H54 (cell line): ENCODE measurements around the gene OR2S2.
"Not testable (repeated sequence)": the region's sequence is repeated elsewhere in the genome, so short reads cannot be mapped to it uniquely, and the experiment has no call there.

Experiments used
- DNase-seq: peaks from one replicate; pipeline ENCODE4 v3.0.0; 2011; ENCODE audit warnings: low spot score, mixed read lengths; ENCODE audit not compliant: insufficient read length
- FAIRE-seq: peaks from 3 replicates; lab custom pipeline; 2011; peaks lifted over from hg19 to GRCh38; lab: Jason Lieb, UNC
- POLR2A ChIP-seq: IDR thresholded peaks from 2 replicates; pipeline ENCODE4 v1.6.1; 2011; ENCODE audit warnings: low read depth, mild to moderate bottlenecking, low read length

Gene OR2S2

DNA sequence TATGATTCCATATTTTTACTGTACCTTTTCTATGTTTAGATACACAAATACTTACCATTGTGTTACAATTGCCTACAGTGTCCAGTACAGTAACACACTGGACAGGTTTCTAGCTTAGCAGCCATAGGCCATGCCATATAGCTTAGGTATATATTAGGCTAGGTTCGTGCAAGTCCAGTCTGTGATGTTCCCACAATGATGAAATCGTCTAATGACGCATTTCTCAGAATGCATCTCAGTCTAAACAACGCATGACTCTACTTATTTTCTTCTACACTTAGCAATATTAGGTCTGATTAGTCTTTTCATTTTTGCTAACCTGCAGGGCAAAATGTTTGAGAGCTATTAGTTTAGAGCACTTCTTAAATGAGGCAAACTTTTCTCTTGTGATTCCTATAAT, 22.7 kb downstream of the OR2S2 start:
- FAIRE-seq (no peak), DNase-seq (no peak)
- TF ChIP-seq POLR2A, result no peak

DNA sequence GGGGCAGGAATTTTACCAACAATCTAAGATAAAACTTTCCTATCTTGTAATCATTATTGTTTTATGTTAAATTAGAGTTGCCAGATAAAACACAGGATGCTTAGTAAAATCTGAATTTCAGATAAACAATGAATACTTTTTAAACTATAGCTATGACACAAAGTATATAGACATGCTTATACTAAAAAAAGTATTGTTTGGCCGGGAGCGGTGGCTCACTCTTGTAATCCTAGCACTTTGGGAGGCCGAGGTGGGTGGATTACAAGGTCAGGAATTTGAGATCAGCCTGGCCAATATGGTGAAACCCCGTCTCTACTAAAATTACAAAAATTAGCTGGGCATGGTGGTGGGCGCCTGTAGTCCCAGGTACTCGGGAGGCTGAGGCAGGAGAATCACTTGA, 23.9 kb downstream of the OR2S2 start:
- FAIRE-seq, DNase-seq: not testable (repeated sequence)

DNA sequence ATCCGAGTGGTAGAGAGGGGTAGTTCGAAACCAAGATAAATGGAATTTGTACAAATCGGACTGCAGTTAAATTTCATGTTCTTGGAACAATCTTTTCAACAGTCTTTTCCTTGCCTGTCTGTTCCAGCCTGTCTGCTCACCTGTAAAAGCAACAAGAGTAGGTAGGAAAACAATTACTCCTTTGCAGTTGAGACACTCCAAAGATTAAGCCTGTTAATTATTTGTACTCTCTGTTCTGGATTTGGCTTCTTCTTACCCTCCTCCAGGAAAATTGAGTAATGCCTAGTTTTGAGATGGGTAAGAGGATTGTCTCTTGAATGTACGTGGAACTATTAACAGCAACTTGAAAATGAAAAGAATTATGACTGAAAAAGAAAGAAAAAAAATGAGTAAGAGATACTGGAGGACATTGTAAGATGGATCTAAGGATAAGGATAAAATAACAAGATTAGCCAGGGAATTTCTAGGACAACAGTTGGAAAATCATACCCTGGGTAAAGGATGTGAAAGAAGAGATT, 24.3 kb downstream of the OR2S2 start:
- DNase-seq, result no peak
- FAIRE-seq, result no peak

DNA sequence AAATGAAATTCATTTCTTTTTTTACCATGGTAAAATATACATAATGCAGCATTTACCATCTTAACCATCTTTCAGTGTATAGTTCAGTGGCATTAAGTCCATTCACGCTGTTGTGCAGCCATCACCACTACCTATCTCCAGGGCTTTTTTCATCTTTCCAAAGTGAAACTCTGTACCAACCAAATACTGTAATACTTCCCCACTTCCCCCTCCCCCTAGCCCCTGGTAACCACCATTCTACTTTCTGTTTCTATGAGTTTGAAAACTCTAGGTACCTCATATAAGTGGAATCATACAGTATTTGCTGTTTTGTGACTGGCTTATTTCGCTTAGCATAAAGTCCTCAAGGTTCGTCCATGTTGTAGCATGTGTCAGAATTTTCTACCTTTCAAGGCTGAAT, 25.2 kb downstream of the OR2S2 start:
- no peak for TF ChIP-seq POLR2A
- DNase-seq, result no peak
- no peak for FAIRE-seq

More for the DNA sequence above, 24.3 kb downstream of the OR2S2 start:
- no peak for TF ChIP-seq POLR2A

DNA sequence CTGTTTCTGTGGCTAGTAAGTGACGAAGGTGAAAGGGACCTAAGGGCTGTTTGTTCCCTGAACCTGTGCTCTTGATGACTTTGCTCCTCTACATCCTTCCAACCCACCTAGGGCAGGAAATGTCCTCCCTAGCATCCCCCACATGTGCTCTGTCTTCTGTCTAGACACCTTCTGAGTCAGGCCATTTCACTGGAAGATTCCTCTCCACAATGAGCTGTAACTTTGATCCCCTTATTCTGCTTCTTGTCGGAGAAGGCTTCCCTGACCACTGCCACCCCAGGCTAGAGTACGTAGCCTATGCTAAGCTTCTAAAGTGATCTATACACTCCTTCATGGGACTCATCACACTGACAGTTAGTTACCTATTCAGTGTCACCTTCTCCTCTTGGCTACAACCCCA, 27.0 kb downstream of the OR2S2 start:
- FAIRE-seq, result no peak

DNA sequence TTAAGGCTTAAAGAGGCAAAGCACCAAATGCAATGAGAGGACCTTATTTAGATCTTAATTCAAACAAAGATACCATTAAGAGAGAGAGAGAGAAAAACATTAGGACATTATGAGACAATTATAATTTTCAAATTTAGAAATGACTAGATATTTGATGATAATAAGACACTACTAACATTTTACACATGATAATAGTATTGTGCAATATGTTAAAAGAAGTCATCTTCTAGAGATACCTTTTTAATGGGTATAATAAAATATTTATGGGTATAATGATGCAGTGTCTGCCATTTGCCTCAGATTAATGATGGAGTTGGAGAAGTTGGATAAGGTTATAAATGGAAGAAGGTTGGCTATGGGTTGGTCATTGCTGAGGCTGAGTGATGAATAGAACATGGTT, 27.4 kb downstream of the OR2S2 start:
- DNase-seq (no peak), FAIRE-seq (no peak)
- TF ChIP-seq POLR2A, result no peak

More for the DNA sequence above, 27.0 kb downstream of the OR2S2 start:
- no peak for DNase-seq
- no peak for TF ChIP-seq POLR2A

DNA sequence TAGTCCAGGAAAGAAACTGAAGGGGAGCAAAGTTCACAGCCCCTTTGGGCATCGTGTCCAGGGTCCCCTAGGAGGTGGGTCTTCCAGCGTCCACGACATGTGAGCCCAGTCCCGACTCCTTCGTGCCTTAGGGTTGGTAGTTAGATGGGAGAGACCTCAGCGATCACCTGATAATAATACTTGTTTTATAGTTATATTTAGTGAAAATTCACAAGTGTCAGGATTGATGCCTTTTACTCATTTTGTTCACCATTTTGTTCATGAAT, 28.6 kb downstream of the OR2S2 start:
- DNase-seq (no peak), FAIRE-seq (no peak)
- no peak for TF ChIP-seq POLR2A

DNA sequence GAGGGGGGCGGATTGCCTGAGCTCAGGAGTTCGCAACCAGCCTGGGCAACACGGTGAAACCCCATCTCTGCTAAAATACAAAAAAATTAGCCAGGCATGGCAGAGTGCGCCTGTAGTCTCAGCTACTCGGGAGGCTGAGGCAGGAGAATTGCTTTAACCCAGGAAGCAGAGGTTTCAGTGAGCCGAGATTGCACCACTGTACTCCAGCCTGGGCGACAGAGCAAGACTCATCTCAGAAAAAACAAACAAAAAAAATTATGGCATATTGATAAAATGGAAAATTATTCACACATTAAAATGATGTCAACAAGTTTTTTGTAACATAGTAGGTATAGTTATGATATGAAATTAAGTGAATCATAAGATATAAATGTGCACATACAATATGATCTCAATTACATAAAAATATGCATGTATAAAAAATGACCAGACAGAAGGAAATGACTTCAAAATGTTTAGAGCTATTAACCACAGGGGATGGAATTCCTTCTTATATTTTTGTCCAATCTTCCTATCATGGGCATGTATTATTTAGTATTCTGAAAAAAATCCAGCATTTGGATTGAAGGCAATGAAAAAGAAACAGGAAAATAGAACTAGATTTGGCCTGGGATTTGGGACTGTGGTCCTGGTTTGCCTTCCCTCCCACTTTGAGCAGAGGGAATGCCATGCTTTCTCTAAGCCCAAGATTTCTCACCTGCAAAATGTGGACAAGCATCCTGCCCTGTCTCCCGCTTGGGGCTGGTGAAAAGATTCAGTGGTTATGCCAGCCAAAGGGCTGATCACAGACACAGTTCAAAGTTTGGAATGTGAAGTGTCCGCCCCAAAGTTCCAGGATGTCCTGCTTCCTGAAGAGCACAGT, 29.1 kb downstream of the OR2S2 start:
- FAIRE-seq, result no peak
- TF ChIP-seq POLR2A, result no peak
- DNase-seq, result no peak

DNA sequence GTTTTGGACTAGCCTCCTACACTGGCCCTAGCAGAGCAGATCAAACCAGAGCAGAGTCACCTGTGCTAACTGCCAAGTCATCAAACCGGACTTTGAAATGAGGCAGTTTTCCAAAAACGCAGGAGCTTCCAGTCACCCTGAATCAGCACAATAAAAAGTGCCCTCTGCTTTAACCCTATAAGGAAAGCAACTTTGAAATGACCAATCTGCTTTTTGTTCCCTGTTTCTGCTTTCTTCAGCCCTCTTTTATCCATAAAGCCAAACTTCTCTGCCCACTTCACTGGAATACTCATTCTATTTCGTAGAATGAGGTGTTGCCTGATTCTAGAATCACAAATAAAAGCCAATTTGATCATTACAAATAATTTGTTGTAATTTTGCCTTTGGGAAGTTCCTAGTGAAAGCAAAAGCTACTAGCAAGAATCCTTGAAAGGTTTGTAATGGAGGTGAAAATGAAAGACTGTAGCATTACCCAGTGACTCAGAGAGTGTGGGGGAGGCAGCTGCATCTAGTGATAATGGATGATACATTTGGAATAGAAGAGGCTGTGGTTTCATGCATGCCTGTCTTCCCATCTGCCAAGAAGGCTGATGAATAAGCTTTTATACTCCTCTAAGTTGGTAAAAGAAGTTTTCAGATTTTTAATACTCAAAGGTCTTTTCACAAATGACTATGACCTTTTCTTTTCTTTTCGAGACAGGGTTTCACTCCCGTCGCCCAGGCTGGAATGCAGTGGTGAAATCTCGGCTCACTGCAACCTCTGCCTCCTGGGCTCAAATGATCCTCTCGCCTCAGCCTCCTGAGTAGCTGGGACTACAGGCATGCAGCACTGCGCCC, 33.8 kb downstream of the OR2S2 start:
- no peak for TF ChIP-seq POLR2A
- DNase-seq (no peak), FAIRE-seq (peak; percentile 86)

DNA sequence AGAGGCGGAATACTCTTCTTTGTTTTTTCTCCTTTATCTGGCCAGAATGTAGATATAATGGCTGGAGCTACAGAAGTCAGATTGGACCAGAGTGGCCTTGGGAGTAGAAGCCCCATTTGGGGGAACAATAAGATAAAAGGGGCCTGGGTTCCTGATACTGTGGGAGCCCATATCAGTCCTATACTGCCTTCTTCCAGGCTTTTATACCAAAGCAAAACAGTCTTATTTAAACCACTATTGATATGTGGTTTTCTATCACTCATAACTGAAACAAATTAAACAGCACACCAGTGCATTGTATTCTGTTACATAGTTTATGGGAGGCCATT, 34.4 kb downstream of the OR2S2 start:
- DNase-seq (no peak), FAIRE-seq (no peak)
- no peak for TF ChIP-seq POLR2A

DNA sequence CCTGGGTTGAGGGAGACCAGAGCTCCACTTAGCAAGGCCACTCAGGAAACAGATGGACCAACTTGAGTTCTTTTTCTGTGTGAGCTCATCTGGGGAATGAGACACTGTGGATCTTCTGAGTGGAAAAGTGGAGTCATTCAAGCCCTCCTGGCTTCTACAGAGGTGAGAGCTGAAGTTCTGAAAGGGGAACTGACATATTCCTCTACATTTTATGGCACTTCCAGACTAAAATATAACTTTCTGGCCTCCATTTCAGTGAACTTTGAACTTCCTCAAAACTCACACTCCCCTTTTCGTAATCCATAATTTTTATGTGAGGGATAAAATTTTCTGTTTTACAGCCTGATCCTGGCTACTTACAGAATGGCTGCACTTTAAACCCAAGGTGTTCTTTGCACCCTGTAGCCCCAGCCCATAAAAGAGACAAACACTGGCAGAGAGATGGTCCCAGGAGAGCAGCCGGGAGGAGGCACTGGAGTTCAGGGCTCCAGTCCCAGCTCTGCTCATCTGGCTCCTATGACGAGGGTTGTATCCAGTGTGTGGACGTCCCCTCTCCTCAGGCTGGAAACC, 37.8 kb downstream of the OR2S2 start:
- FAIRE-seq, result no peak
- no peak for TF ChIP-seq POLR2A
- no peak for DNase-seq

DNA sequence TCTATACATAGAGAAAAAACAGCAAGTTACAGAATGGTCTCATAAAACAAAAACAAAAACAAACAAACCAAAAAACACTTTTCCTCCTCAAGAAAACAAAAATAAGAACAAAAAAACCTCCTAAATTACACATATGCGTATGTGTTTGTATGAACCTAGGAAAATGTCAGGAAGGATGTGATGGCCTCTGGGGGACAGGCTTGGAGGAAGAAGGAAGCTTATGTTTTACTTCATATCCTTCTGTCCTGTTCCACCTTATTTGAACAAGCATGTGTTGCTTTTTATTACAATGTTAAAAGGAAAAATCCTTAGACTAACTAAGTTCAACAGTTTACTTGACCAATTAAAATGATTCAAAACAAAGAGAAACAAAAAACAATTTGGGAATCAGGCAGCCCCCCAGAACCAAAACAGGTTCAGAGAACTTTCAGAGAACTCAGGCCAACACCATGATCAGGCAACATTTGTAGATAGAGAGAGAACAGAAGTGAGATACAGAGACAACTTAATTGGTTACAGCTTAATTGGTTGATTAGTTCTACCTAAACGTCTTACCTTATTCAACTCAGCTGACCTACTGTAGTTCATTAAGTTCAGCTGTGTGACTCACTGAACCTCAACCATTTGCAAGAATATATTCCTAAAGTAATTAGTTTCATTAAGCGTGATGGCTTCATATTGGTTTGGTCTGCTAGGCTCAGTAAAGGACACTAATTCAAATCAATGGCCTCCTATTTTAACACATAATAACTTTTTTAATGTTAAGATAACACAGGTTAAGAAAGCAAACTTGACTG, 38.5 kb downstream of the OR2S2 start:
- DNase-seq, result no peak
- TF ChIP-seq POLR2A, result no peak
- no peak for FAIRE-seq

DNA sequence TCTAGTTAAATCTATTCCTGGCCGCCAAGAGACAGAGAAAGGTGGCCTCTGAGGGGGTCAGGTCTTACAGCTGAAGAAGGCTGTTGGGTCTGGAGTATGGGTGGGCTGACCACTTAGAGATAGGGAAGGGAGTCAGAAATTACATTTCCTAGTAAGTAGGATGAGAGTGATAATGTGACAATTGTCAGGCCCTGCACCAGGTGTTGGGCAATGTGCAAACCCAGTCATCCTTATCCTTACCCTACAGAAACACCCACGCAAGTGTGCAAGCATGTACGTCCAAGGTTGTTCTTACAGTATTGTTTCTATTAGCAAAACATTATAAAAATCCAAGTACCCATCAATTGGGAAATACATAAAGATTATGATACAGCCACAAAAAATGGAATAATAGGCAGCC, 39.2 kb downstream of the OR2S2 start:
- FAIRE-seq, result no peak
- TF ChIP-seq POLR2A, result no peak
- no peak for DNase-seq
